ENCODE measurements around the gene FLNB.

DNA sequence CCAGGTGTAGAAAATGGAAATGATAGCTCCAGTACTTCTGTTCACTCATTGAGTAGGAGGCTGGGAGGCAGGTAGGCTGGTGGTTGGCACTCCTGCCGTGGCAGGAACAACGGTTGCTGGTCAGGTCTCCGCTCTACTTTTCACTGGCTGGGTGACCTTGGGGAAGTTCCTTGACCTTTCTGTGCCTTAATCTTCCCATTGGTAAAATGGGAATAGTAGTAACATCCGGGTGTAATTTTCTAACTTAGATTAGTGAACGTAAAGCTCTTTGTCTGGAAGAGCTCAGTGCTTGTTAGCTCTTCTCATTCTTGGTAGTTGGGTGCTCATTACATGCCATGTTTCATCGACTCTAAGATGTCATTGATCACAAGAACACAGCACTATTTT lies 45.8 kb upstream of the FLNB start:
- TF ChIP-seq, protein P1, sequence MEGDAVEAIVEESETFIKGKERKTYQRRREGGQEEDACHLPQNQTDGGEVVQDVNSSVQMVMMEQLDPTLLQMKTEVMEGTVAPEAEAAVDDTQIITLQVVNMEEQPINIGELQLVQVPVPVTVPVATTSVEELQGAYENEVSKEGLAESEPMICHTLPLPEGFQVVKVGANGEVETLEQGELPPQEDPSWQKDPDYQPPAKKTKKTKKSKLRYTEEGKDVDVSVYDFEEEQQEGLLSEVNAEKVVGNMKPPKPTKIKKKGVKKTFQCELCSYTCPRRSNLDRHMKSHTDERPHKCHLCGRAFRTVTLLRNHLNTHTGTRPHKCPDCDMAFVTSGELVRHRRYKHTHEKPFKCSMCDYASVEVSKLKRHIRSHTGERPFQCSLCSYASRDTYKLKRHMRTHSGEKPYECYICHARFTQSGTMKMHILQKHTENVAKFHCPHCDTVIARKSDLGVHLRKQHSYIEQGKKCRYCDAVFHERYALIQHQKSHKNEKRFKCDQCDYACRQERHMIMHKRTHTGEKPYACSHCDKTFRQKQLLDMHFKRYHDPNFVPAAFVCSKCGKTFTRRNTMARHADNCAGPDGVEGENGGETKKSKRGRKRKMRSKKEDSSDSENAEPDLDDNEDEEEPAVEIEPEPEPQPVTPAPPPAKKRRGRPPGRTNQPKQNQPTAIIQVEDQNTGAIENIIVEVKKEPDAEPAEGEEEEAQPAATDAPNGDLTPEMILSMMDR (IDR thresholded peaks at IDR 0.05) = no peak
- TF ChIP-seq POLR2A (IDR thresholded peaks at IDR 0.05) = no peak
- TF ChIP-seq EP300 (IDR thresholded peaks at IDR 0.05) = no peak
